Endothelial cell of umbilical vein (primary cell): ENCODE measurements around the gene GAK.

ENCODE experiments used
- MAX ChIP-seq: IDR thresholded peaks from 2 replicates; pipeline ENCODE4 v1.6.1; 2011; ENCODE audit not compliant: insufficient read depth, insufficient read length
- MYC ChIP-seq: IDR thresholded peaks from one replicate; pipeline ENCODE4 v1.6.1; 2011; ENCODE audit warnings: mild to moderate bottlenecking, low read depth, low read length
- POLR2A ChIP-seq: IDR thresholded peaks from 2 replicates; pipeline ENCODE4 v1.6.1; 2012; ENCODE audit warnings: low read depth, mild to moderate bottlenecking, control low read depth, low read length
- POLR2AphosphoS5 ChIP-seq: IDR thresholded peaks from 2 replicates; pipeline ENCODE4 v1.6.1; 2012; ENCODE audit warnings: low read depth, mild to moderate bottlenecking, control low read depth, low read length, moderate library complexity; ENCODE audit not compliant: insufficient read depth
- TF ChIP-seq, protein P1 (sequence below), 2 donors: IDR thresholded peaks; 1 replicate in 1 of 2; 2 replicates in 1 of 2; pipeline ENCODE4 v1.5.1; 2011; ENCODE audit warnings: low read length in 2 of 2, mild to moderate bottlenecking in 2 of 2, moderate library complexity in 2 of 2, control low read depth in 1 of 2, inconsistent platforms in 1 of 2, low read depth in 1 of 2; ENCODE audit not compliant: insufficient read depth in 1 of 2; ENCODE audit errors: extremely low read depth in 1 of 2

- no peak for TF ChIP-seq MAX
- no peak for TF ChIP-seq POLR2AphosphoS5
- TF ChIP-seq, protein P1, sequence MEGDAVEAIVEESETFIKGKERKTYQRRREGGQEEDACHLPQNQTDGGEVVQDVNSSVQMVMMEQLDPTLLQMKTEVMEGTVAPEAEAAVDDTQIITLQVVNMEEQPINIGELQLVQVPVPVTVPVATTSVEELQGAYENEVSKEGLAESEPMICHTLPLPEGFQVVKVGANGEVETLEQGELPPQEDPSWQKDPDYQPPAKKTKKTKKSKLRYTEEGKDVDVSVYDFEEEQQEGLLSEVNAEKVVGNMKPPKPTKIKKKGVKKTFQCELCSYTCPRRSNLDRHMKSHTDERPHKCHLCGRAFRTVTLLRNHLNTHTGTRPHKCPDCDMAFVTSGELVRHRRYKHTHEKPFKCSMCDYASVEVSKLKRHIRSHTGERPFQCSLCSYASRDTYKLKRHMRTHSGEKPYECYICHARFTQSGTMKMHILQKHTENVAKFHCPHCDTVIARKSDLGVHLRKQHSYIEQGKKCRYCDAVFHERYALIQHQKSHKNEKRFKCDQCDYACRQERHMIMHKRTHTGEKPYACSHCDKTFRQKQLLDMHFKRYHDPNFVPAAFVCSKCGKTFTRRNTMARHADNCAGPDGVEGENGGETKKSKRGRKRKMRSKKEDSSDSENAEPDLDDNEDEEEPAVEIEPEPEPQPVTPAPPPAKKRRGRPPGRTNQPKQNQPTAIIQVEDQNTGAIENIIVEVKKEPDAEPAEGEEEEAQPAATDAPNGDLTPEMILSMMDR (IDR thresholded peaks at IDR 0.05; ENCODE audit: extremely low read depth in 1 of 2, insufficient read depth in 1 of 2, low read depth in 1 of 2, low read length in 2 of 2), result no peak
- TF ChIP-seq MYC, result no peak
- TF ChIP-seq POLR2A, result no peak
These were observed 30.4 kb upstream of the GAK start for GRCh38 chr4:962231-963208.
